ENCODE results near the gene KLF18. TPM values are rescaled to one million over a fixed set of nuclear protein-coding genes. Genes with fewer than 3 reads are reported as not detected.
"Not testable (repeated sequence)": the region's sequence is repeated elsewhere in the genome, so short reads cannot be mapped to it uniquely, and the experiment has no call there.

The KLF18 gene
- total RNA-seq: not detected

DNA sequence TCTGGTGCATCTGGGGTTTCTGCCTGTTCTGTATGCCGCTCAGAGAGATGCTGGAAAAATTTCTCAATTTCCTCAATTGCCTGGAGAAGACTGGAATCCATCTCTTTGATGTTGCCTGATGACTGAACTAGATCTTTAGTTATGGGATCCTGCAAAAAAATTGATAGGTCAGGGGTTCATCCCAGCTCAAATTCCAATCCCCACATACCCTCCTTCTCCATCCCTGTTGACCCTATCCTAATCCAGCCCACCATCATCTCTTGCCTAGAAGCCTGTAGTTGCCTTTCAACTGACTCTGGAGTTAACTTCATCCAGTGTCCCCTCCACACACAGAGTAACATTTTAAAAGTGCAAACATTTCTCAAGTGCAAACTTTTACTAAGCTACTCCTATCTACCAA lies at the start of gene KLF18:
Gene KLF18 (minus strand): TSS at position 101 of the 400 bp plus-strand sequence. CDS start 0 bp downstream, at position 101.
- ChIA-PET CTCF (no interaction called here), POLR2A (no interaction called here)

- POLR2A ChIA-PET: no interaction called here
- CTCF ChIA-PET: interaction anchor here (0.6 kb wide), 1 partner anchor 18 kb away, joined by 3 read pairs; no protein-coding TSS in a partner anchor
These were observed 33.2 kb upstream of the KLF18 start for GRCh38 chr1:44174630-44175029.

DNA sequence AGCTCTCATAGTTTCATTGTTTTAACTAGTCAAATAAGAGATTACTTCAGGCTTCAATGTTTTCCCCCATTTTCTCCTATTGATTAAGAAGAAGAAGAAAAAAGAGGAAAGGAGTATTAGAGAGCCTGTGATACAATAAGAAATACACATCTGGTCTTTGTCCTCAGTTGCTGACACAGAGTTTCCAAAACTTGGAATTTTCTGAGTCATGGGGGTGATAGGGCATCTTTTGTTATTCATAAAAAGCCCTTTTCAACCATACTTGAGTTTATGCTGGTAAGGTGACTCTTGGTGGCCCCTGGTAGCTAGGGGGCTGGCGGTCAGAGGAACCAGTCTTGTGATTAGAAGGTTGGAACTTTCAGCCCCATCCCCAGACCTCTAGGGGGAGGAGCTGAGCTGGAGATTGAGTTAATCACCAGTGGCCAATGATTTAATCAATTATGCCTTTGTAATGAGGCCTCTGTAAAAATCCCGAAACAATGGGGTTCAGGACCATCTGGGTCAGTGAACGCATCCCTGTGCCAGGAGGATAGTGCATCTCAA lies 28.9 kb upstream of the KLF18 start:
- ChIA-PET CTCF (interaction anchor here (0.6 kb wide), 1 partner anchor 483 kb away, joined by 3 read pairs; no protein-coding TSS in a partner anchor), POLR2A (no interaction called here)

DNA sequence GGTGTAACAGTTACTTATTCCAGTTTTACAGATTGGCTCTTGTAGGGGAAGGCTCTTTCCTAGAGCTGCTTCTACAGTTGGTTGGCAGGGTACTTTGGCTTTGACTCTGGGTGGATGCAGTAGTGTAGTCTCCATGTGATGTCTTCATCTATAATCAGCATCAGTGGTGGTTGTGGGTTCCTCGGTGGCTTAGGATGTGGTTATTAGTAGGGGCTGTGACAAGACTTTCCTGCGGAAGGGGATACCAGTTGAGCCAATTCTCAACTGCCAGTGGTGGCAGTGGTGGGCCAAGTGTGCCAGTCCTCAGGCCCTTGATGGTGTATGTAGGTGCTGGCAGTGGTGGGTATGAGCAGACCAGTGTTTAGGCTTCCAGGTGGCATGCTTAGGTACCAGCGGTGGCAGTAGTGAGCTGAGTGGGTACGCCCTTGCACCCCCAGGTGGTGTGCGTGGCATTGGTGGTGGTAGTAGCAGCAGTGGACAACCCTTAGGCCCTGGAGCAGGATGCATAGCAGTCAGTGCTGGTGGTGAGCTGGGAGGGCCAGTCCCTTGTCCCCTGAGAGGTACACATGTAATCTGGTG lies 27.2 kb upstream of the KLF18 start:
- POLR2A ChIA-PET: no interaction called here

DNA sequence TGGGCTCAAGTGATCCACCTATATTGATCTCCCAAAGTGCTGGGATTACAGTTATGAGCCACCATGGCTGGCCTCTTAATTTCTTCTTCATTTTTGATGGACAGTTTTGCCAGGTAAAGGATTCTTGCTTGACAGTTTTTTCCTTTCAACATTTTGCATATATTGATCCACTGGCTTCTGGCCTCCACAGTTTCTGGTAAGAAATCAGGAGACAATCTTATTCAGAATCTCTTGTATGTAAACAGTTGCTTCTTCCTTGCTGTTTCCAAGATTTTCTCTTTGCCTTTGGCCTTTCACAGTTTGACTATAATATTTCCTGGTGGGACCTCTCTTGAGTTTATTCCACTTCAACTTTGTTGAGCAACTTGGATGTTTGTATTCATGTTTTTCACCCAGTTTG lies 20.1 kb upstream of the KLF18 start:
- CTCF ChIA-PET: no interaction called here
- POLR2A ChIA-PET: no interaction called here

More for the DNA sequence above, 27.2 kb upstream of the KLF18 start:
- CTCF ChIA-PET: no interaction called here

DNA sequence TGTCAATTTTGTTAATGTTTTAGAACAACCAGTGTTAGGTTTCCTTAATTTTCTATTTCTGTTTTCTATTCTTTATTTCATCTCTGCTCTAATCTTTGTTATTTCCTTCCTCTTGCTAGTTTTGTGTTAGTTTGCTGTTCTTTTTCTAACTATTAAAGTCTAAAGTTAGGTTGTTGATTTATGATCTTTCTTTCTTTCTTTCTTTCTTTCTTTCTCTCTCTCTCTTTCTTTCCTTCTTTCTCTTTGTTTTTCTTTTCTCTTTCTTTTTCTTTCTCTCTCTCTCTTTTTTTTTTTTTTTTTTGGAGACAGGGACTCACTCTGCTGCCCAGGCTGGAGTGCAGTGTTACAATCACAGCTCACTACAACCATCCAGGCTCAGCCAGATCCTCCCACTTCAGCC lies 17.4 kb upstream of the KLF18 start:
- CTCF ChIA-PET: no interaction called here
- POLR2A ChIA-PET: no interaction called here

- ChIA-PET POLR2A (no interaction called here), CTCF (no interaction called here)
These were observed 16.5 kb upstream of the KLF18 start for GRCh38 chr1:44157903-44158302.

DNA sequence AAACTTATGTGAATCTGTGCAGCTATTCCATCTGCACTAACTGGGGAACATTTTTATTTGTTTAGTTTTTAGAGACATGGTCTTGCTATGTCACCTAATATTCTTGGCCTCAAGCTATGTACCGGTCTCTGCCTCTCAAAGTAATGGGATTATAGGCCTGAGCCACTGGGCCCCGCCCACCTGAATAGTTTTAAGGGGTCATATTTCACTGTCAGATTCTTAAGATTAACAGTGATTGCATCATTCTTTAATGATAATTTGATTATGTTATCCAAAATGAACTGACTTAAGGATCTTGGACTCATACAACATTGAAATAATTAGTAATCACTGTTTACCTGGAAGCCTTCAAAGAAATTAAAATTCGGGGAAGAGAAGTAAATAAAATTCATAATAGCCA lies 12.6 kb upstream of the KLF18 start:
- POLR2A ChIA-PET: no interaction called here
- CTCF ChIA-PET: no interaction called here

DNA sequence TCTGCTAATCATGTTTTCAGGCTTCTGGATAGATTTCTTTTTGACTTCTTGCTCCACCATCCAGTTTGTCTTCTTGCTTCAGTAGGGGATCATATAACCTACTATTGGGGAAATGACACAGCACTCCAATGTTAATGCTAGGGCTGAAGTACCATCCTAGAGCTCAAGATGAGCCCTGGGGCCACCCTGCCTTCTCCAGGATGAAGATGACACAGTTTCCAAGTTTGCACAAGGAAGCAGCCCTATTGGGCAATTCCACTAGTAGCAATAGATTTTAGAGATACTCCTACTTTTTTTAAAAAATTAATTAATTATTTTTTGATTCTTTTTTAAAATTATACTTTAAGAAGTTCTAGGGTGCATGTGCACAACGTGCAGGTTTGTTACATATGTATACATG lies 11.3 kb upstream of the KLF18 start:
- CTCF ChIA-PET: no interaction called here

DNA sequence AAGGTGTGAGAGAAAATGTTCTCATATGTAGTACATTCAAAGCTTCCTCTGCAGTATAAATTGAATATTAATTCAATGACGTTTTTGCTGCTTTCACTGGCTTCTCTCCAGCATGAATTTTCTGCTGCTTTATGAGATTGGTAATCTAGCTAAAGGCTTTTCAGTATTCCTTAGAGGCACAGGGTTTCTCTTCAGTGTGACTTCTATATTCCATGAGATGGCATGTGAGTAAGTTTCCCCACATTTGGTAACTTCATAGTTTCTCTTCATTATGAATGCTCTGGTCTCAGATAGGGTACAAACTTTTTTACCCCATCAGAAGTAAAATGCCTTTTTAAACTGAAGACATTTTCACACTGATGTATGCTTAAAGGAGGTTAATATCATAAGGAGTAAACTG lies 10.4 kb upstream of the KLF18 start:
- ChIA-PET POLR2A (no interaction called here), CTCF (no interaction called here)

More for the DNA sequence above, 11.3 kb upstream of the KLF18 start:
- POLR2A ChIA-PET: no interaction called here

- POLR2A ChIA-PET: no interaction called here
- CTCF ChIA-PET: no interaction called here
These were observed 9.9 kb upstream of the KLF18 start for GRCh38 chr1:44151332-44151731.

GRCh38 chr1:44147582-44147981 lies 6.2 kb upstream of the KLF18 start:
- POLR2A ChIA-PET: no interaction called here
- CTCF ChIA-PET: no interaction called here

DNA sequence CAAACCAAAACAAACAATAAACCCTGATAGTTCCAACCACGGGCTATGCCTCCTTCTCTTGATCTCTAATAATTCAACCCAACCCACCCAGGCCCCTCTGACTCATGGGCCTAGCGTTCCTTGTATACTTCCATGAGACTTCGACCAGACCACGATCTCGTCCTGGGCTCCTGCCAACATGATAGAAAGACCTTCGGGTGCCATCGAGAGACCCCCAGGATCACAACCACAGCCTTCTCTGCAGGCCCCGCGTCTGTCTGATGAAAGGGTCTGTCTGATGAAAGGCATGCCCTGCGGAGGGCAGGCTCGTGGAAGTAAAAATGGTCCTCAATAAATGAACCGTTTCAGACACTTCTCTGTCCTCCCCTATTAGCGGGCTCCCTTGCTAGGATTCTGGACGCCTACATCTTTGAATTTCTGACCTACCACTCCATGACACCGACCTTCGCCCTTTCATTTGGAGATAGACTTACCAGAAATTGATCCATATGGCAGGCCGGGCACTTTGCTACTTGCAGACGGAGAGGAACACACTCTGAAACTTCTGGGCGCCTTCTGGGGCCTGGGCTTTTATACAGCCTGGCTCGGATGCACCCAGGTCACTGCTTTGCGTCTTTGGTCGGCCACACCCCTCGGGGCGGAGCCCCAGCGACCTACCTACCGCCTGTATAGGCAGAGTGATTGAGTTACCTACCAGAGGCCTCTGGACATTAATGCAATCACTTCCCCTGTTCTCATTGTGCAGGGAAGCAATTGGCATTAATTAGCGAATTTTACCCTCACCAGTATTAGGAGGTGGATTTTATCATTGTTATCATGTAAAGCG lies 5.3 kb upstream of the KLF18 start:
- ChIA-PET CTCF (no interaction called here), POLR2A (no interaction called here)

GRCh38 chr1:44144962-44145756 lies 3.7 kb upstream of the KLF18 start:
- ChIA-PET POLR2A (no interaction called here), CTCF (no interaction called here)

GRCh38 chr1:44139565-44139964 lies 1.9 kb downstream of the KLF18 start:
- POLR2A ChIA-PET, CTCF ChIA-PET: not testable (repeated sequence)

DNA sequence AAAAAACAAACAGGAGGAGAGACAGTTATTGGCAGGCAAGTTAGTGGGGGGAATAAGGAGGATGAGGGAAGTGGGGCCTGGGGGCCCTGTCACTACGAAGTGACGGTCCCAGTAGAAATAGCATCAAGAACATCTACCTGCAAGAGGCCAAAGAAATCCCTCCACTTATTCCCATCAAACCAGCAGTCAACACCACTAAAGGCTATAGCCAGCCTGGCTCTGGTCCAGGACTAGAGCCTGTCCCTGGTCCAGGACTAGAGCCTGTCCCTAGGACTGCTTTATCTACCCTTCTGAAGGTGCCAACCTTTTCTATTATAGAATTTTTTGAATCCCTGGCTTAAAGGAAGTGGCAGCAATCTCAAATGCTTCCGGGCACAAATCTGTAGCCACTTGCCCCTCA lies 3.2 kb downstream of the KLF18 start:
- ChIA-PET POLR2A (no interaction called here), CTCF (no interaction called here)

DNA sequence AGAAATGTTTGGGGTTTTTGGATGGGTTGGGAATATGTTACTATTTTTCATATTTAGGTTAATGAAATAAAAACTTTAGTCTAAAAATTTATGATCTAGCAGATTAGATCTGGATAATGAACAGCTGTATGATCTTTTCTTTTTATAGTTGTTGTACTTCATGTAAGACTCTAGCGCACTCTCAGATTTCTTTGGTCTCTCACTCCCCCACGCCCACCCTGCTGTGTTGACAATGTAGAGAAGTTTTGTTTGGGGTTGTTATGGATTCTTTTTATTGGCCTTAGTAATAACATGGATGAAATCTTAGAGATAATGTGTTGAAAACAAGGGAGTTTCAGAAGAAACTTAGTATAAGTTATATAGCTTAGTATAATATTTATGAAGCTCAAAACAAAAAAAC lies 5.5 kb downstream of the KLF18 start:
- ChIA-PET POLR2A (no interaction called here), CTCF (no interaction called here)

GRCh38 chr1:44134071-44134920 lies 7.1 kb downstream of the KLF18 start:
- POLR2A ChIA-PET: no interaction called here
- CTCF ChIA-PET: no interaction called here

- POLR2A ChIA-PET: no interaction called here
- CTCF ChIA-PET: no interaction called here
These were observed 10.0 kb downstream of the KLF18 start for GRCh38 chr1:44131411-44131810.

All from activated CD8-positive, alpha-beta memory T cell treated with anti-CD3 and anti-CD28 coated beads for 36 hours (primary cell).